ENCODE data around the gene MYL7.
A peak's percentile ranks its signal among the peaks of the same experiment; 100 is the strongest.
"Not testable (repeated sequence)": the region's sequence is repeated elsewhere in the genome, so short reads cannot be mapped to it uniquely, and the experiment has no call there.

The MYL7 gene

DNA sequence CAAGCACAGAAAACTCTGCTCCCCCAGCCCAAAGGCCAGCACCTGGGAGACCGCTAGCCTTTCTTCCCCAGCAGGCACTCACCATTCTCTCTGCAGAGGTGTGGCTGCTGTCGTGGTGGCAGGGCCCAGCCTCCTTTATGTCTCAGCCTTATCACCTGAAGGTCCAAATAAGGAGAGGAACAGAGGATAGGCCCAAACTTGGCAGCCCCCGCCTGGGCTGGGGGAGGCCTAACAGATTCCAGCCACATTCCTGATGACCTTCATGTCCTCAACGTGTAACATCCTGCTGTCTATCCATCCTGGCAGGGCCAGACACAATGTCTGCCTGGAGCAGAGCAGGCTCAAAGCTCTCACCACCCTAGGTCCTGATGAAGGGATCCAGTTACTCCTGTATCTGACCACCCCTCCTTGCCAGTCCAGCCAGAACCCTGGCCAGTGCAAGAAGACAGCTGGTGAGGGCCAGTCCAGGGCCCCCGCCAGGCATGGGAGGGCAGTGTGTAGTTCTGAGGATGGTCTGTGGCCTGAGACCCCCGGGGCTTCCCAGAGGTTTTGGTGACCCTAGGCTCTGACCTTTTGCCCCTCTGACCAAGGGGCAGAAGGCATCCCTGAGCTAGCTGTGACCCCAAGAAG is at the start of gene MYL7:
Gene MYL7, minus strand, starts transcription at position 112 of the 630 bp plus-strand sequence. Its CDS starts 27 bp downstream, at position 85.
- no peak for DNase-seq (ENCODE audit: low spot score)

DNA sequence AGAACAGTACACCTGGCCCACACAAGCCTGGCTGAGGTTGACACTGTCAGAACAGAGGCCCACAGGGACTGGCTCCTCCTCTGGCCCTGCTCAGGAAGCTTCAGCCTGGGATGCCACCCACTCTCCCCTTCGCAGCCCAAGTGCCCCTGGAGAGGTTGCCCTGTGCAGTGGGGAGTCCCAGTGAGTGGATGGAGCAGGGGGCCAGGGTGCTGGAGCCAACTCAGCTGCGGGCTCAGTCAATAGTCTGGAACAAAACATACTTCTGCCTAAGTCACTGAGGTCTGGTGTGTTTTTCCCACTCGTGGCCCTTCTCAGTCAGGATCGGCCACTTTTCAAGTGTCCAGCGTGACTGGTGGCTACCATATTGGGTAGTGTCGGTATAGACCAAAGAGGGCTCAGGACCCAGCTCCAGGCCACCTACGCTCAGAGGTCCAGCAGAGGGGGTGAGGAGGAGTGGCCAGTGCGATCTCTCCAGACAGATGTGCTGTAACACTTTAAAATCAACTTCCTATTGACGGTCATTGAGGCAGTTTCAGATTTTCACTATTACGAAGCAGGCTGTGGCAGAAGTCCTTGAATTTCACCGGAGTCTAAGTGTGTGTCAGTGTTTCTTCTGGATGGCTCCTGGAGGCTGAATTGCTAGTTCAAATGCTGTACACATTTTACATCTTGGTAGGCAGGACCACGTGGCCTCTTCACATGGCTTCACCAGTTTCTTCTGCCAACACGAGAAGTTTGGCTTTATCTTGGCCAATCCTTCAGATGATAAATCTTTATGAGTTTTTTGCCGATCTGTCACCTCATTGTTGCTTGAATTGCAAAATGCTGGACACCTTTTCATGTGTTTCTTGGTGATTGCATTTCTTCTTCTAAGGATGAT is 49.1 kb upstream of the MYL7 start:
- DNase-seq (ENCODE audit: low spot score), result no peak

GRCh38 chr7:44189286-44189992 is 48.3 kb upstream of the MYL7 start, which contains the start of gene GCK:
Gene GCK (minus strand): TSS chr7:44189439. CDS start chr7:44188953, 486 bp downstream.
- DNase-seq (ENCODE audit: low spot score), result peak; percentile 94

DNA sequence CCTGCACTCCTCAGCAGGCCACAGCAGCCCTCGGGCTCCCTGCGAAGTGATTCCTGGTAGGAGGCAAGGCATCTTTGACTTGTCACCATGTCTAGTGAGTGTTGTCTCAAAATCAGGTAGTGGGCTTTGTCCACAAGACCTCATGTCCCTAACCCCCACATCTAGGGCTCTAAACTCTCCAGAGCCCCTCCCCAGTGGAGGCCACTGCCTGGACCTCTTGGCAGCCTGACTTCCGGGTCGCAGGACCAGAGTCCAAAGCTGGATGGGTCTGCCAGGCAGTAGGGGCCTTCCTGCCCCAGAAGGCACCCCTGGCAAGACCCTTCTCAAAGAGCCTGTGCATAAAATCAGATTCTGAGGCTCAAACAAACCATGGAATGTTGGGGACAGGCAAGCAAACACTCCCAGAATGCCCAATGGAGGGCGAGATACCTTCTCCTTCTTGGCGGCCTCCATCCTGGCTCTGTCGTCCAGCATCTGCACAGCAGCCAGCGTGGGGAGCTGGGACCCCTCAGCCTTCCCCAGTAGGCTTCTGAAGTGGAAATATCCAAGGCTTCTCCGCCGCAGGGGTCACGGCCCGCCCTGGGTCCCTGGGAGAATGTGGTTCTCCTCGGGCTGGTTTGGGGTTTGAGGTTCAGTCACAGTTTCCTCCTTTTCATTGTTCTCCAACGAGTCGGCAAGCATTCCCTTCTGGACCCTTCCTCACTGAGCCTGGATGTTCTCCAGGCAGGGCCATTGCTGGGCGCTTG is 47.5 kb upstream of the MYL7 start:
- no peak for DNase-seq (ENCODE audit: low spot score)

DNA sequence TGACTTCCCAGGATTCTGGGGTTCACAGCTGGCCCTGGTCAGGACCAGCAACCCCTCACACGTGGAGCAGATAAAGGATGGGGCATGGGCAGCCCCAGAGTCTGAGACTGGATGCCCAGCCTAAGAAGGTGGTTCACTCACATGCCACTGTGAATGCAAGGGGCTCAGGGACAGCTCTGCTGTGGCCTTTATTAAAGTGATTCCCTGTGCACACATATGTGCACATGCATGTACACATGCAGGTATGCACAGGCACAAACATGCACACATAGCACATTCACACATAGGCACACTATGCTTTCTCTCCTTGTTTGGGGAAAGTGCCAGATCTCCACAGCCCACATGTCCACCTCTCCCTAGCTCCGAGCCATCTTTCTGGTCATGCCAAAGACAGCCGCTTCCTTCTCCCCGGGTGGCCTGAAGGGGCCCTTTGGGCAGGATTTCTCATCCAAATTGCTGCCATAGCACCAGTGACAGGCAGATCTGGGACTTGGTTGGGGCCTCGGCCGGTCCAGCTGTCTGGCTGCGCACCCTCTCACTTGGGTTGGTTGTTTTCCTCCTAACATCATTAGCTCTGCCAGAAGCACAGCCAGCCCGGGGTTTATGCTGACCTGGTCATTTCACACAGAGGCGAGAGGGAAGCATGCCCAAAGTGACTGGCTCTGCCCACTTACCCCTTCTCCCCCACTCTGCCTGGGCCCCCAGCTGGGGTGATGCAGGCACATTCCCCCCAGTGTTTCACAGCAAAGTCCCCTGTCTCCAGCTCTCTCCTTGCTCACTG is 46.7 kb upstream of the MYL7 start:
- peak; percentile 54 for DNase-seq (ENCODE audit: low spot score)

GRCh38 chr7:44186736-44187135 is 45.6 kb upstream of the MYL7 start:
- no peak for DNase-seq (ENCODE audit: low spot score)

DNA sequence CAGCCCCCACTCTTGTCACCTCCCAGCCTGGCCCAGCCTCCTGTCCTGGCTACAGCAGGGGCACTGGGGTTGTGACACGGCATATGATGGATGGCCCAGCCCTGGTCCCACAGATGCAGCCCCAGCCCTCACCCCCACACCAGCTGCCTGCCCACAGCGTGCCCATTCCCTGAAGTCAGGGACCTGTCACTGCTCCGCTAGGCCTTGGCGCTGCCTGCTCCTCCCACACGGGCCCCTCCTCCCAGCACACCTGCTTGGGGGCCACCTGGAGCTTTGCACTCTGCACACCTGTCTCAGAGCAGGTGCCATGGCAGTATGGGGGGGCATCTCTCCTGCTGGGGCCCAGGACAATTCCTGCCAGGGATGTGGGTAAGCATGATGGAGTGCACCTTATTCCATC is 44.6 kb upstream of the MYL7 start:
- DNase-seq (ENCODE audit: low spot score), result no peak

DNA sequence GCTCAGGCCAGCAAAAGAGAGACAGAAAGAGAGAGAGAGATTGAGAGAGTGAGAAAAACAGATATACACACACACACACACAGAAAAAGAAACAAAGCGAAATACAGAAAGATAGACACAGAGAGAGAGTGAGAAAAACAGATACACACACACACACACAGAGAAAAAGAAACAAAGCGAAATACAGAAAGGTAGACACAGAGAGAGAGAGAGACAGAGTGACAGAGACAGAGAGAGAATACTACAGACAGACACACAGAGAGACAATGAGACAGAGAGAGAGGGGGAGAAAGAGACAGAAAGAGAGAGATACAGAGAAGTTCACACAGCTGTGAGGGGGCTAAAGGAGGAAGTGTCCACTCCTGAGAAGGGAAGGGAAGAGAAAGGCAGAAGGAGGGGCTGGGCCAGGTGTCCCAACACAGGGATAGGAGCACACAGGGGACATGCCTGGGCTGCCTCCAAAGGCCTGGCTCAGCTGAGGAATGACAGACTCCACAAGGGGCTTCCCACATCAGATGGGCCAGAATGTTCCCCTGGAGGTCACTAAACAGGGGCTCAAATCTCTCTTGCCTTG is 43.8 kb upstream of the MYL7 start:
- no peak for DNase-seq (ENCODE audit: low spot score)

GRCh38 chr7:44184206-44184872 is 43.2 kb upstream of the MYL7 start:
- DNase-seq (ENCODE audit: low spot score), result no peak

- DNase-seq (ENCODE audit: low spot score), result peak; percentile 91
These were observed 42.3 kb upstream of the MYL7 start for GRCh38 chr7:44183386-44183785.

GRCh38 chr7:44182827-44183226 is 41.7 kb upstream of the MYL7 start:
- peak; percentile 18 for DNase-seq (ENCODE audit: low spot score)

DNA sequence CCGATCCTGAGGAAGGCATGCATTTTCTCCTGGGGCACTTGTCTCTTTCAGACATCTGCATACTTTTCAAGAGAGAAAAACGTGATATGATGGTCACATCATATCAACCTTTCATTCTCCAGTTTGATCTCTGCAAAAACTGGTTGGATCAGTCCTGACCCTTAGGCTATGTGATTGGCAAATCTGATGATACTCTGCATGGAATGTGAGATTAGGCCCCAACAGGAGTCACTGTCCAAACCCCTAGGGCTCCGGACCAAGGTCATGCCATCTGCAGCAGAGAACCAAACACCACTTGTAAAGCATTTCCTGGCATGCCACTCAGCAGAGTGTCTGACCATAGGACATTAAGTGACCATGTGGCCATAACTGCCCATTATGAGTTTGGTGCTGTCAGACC is 39.5 kb upstream of the MYL7 start:
- DNase-seq (ENCODE audit: low spot score), result no peak

GRCh38 chr7:44177570-44178131 is 36.5 kb upstream of the MYL7 start:
- DNase-seq (ENCODE audit: low spot score), result no peak

DNA sequence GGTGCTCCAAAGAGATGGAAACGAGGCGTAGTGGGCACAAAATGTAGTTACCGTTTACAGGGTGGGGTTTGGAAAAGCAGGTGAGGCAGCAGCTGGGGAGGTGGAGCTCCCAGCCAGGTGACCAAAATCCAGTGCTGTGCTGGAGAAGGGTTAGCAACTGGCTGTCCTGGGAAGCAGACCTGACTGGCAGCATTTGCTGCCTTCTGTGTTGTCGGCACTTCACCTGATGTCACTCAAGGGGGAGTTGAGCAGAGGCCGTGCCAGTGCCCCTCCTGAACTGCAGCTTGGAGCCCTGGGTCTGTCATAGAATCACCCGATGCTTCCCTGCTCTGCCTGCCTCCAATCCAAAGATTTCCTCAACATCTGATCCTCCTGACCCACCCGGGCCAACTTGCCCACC is 35.4 kb upstream of the MYL7 start:
- no peak for DNase-seq (ENCODE audit: low spot score)

- DNase-seq (ENCODE audit: low spot score), result no peak
These were observed 34.6 kb upstream of the MYL7 start for GRCh38 chr7:44175730-44176129.

DNA sequence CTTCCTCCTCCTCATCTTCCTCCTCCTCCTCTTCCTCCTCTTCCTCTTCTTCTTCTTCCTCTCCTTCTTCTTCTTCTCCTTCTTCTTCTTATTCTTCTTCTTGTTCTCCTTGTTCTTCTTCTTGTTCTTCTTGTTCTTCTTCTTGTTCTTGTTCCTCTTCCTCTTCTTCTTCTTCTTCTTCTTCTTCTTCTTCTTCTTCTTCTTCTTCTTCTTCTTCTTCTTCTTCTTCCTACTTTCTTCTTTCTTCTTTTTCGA is 33.5 kb upstream of the MYL7 start:
- DNase-seq (ENCODE audit: low spot score), result not testable (repeated sequence)

GRCh38 chr7:44173911-44174693 is 33.0 kb upstream of the MYL7 start:
- no peak for DNase-seq (ENCODE audit: low spot score)

DNA sequence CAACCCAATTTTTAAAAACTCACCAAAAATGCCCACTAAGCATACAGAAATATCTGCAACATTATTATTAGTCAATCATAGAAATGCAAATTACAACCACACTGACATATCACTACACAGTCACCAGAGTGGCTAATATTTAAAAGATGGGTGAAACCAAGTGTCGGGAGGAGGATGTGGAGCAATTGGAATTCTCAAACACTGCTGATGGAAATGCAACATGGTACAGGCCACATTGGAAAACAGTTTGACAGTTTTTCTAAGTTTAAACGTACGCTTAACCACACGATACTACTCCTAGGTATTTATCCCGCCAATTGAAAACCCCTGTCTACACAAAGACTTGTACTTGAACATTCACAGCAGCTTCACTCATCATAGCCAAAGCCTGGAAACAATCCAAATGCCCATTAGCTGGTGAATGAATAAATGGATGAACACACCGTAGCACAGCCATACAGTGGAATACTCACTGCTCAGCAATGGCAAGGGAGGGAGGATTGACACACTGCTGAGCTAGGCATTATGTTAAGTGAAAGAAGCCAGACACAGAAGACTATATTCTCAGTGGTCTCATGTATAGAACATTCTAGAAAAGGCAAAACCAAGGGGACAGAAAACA is 31.8 kb upstream of the MYL7 start:
- DNase-seq (ENCODE audit: low spot score), result no peak

- no peak for DNase-seq (ENCODE audit: low spot score)
These were observed 31.2 kb upstream of the MYL7 start for GRCh38 chr7:44172352-44172751.

Data from cerebellar cortex (tissue), 1 donor.